GM13976 (cell line): ENCODE measurements around the gene CSNK2B.

ENCODE experiments used
- DNase-seq: peaks from one replicate; pipeline ENCODE4 v3.0.0; 2012; ENCODE audit warnings: low spot score
- CTCF ChIP-seq: IDR thresholded peaks from 2 replicates; pipeline ENCODE4 v1.5.1; 2012; ENCODE audit warnings: borderline replicate concordance, mild to moderate bottlenecking; ENCODE audit not compliant: insufficient read depth; ENCODE audit errors: extremely low read depth, missing control alignments, control extremely low read depth
- in situ Hi-C: fragments of 300-500 bp; cut with MboI; formaldehyde crosslinking; loops from one replicate; pipeline ENCODE4 v1.12.0; 2022; ENCODE audit warnings: low sequenced_read_pairs, mixed read lengths, inconsistent platforms; ENCODE audit not compliant: unreplicated experiment

CSNK2B gene

DNA sequence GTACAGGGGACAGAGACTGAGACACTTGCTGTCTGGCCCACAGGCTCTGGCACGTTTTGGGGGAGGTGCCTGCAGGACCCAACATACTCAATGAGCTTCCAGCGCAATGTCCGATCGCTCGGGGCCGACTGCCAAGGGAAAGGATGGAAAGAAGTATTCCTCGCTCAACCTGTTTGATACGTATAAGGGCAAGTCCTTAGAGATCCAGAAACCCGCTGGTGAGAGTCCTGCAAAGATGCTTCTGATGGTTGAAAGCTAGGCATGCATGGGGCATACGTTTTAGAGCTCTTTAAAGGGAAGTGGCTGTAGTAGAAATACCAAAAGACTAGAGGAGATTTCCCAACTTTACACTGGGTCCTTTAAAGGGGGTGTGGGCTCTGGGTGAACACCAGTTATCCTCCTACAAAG, 43.2 kb upstream of the CSNK2B start:
- no peak for TF ChIP-seq CTCF
- in situ Hi-C loops: no loop called here
- no peak for DNase-seq

DNA sequence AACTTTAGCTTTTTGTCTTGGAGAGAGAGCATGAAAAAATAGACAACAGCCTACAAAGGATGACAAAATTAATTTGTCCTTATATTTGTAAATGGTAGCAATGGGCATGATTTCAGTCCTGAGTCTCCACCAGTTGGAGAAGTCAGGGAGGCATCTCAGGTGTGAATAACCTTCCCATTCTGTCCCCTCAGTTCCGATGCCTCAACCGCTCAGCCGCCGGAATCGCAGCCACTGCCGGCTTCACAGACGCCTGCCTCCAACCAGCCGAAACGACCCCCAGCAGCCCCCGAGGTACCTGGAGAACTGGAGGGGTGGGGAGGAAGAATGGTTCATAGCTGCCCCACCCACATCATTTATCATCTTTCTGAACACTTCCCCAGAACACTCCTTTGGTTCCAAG, 41.8 kb upstream of the CSNK2B start:
- no peak for TF ChIP-seq CTCF
- in situ Hi-C loops: no loop called here
- no peak for DNase-seq

DNA sequence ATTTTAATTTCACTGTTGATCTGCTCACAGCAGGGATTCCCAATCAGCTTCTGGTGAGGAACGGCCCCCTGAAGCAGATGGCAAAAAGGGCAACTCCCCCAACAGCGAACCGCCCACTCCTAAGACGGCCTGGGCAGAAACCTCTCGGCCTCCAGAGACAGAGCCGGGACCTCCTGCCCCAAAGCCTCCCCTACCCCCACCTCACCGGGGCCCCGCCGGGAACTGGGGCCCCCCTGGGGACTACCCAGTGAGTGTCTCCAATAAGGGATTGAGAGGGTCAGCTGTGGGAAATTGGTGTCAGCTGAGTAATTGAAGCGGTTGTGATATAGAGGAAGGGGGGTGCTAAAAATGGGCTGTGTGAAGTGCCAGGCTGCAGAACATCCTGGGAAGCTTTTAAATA, 38.9 kb upstream of the CSNK2B start:
- no peak for TF ChIP-seq CTCF
- in situ Hi-C loops: no loop called here
- DNase-seq: no peak

- no peak for TF ChIP-seq CTCF
- DNase-seq: no peak
- in situ Hi-C loops: no loop called here
Observed at GRCh38 chr6:31627690-31628287, 38.1 kb upstream of the CSNK2B start.

DNA sequence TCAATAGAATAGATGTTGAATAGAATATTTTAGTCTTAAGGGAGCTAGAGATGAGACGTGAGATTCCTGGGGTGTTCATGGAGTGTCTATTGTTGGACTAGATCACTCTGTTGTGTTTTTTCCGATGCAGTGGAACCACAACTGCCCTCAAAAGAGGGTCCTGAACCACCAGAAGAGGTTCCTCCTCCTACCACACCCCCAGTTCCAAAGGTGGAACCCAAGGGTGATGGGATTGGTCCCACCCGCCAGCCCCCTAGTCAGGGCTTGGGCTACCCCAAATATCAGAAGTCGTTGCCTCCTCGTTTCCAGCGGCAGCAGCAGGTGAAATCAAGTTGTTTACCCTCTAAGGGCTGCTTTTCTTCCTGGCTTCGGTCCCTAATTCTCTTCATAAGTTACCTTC, 36.9 kb upstream of the CSNK2B start:
- no peak for TF ChIP-seq CTCF
- no peak for DNase-seq
- in situ Hi-C loops: no loop called here

DNA sequence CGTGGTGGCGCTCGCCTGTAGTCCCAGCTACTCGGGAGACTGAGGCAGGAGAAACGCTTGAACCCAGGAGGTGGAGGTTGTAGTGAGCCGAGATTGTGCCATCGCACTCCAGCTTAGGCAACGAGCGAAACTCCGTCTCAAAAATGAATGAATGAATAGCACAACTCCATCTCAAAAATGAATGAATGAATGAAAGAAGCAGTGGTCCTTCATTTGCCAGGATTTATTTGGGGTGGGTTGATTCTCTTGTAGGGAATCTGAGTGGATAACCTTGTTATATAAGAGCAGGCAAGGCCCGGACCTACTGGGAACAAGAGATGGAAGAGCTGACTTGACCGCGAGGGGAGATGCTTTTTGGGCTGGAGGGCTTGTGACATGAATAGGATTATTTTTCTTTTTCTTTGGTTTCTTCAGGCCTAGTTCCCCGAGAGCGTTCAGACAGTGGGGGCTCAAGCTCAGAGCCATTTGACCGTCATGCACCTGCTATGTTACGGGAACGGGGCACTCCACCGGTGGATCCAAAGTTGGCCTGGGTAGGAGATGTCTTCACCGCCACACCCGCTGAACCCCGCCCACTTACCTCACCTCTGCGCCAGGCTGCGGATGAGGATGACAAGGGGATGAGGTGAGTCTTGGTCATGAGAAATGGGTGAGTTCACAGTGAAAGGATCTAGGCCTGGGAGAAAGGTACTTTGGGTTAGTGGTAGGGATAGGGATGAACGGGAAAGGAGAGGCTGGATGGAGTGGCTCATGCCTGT, 35.5 kb upstream of the CSNK2B start:
- TF ChIP-seq CTCF: no peak
- DNase-seq: no peak
- in situ Hi-C loops: no loop called here

DNA sequence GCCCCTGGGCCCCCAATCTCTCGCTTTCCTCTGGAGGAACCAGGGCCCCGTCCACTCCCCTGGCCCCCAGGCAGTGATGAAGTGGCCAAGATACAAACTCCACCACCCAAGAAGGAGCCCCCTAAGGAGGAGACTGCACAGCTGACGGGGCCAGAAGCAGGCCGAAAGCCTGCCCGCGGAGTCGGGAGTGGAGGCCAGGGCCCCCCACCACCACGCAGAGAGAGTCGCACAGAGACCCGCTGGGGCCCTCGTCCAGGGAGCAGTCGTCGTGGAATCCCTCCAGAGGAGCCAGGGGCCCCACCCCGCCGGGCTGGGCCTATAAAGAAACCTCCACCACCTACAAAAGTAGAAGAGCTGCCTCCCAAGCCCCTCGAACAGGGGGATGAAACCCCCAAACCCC, 34.7 kb upstream of the CSNK2B start:
- TF ChIP-seq CTCF: no peak
- in situ Hi-C loops: no loop called here
- DNase-seq: no peak
